NCI-H128 (cell line): ENCODE data around the gene KRTAP10-2.
"Not testable (repeated sequence)": the region's sequence is repeated elsewhere in the genome, so short reads cannot be mapped to it uniquely, and the experiment has no call there.

Experiments
- DNase-seq: peaks from one replicate; lab custom pipeline; 2025; ENCODE audit not compliant: unreplicated experiment; lab: John Stamatoyannopoulos, UW

Gene KRTAP10-2, protein sequence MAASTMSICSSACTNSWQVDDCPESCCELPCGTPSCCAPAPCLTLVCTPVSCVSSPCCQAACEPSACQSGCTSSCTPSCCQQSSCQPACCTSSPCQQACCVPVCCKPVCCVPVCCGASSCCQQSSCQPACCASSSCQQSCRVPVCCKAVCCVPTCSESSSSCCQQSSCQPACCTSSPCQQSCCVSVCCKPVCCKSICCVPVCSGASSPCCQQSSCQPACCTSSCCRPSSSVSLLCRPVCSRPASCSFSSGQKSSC

DNA sequence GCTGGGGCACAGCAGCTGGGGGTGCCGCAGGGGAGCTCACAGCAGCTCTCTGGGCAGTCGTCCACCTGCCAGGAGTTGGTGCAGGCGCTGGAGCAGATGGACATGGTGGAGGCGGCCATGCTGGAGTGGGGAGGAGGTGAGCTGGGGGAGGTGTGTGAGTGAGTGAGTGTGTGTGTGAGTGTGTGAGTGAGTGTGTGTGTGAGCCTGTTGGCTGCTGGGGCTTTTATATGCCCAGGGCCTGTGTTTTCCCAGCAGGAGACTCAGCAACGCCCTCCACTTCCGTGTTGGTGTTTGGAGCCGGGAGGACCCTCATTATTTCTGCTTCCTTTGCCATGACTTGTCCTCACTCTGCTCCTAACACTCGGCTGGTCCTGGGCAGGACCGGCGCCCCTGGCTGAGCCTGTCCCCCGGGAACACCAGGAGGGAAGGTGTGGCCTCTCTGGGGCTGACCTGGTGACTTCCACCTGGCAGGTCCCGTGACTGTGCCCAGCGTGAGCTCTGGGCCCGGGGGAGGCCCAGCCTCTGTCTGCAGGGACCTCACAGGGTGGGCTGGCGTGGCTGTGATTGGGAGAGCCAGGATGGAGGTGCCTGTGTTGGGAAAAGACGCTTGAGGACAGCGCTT lies at the start of gene KRTAP10-2:
Gene KRTAP10-2, minus strand, starts transcription at position 166 of the 622 bp plus-strand sequence. Its CDS starts 47 bp downstream, at position 119.
- DNase-seq = no peak

DNA sequence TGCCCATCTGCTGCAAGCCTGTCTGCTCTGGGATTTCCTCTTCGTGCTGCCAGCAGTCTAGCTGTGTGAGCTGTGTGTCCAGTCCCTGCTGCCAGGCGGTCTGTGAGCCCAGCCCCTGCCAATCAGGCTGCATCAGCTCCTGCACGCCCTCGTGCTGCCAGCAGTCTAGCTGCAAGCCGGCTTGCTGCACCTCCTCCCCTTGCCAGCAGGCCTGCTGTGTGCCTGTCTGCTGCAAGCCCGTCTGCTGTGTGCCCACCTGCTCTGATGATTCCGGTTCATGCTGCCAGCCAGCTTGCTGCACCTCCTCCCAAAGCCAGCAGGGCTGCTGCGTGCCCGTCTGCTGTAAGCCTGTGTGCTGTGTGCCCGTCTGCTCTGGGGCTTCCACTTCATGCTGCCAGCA lies 49.8 kb upstream of the KRTAP10-2 start:
- DNase-seq = not testable (repeated sequence)

DNA sequence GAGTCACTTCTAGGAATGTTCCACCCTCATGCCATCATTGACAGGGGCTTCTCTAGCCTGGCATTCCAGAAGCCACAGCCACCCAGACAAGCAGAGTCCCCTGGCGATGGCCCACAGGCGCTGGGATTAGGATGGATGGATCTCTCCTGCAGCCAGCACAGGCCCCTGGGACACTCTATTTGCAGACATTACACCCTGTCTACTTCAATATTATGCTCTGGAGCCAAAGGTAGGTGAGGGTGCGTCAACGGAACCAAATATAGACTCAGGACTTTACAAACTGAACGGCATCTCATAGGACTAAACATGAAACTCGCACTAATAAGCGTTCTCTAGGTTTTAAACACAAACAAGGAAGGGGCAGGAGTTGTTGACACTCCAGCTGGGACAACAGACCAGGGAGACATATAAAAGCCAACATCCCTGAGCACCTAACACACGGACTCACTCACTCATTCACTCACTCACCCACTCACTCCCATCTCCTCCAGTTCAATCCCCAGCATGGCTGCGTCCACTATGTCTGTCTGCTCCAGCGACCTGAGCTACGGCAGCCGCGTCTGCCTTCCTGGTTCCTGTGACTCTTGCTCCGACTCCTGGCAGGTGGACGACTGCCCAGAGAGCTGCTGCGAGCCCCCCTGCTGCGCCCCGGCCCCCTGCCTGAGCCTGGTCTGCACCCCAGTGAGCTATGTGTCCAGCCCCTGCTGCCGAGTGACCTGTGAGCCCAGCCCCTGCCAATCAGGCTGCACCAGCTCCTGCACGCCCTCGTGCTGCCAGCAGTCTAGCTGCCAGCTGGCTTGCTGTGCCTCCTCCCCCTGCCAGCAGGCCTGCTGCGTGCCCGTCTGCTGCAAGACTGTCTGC lies 49.0 kb upstream of the KRTAP10-2 start, which contains the start of gene KRTAP10-7:
Gene KRTAP10-7, plus strand, starts transcription at position 480 of the 861 bp plus-strand sequence. Its CDS starts 25 bp downstream, at position 505.
- DNase-seq = not testable (repeated sequence)

DNA sequence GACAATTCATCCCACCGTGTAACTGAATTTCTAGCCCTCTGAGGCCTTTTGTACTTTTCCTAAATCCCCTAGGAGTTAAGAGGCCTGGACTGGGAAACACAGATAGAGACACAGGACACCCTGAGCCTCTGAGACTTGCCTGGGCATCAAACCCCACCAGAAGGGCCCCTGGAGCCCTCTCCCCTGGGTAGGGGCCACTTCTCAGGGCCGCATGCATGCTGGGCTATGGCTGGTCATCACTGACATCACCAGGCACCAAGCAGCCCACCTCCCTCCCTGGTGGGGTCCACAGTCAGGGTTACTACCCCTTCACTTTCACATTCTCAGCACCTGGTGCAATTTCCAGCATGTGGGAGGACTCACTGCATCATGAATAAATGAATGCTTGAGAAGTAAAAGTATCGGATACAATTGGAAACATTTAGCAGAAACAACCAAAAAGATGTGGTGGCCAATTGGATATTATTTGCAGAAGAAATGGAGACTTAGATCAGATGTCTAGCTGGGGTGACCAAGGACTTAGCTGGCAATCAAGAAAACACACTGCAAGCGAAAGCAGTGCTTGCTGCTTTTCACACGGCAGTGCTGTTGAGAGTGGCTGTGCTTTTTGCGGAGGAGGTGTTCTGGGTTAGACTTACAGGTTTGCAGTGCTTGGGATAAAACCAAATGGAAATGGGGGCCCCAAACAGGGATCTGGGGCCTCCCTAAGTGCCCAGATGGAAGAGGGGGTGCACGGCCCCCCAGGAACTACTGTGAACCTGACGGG lies 48.1 kb upstream of the KRTAP10-2 start:
- DNase-seq = no peak

DNA sequence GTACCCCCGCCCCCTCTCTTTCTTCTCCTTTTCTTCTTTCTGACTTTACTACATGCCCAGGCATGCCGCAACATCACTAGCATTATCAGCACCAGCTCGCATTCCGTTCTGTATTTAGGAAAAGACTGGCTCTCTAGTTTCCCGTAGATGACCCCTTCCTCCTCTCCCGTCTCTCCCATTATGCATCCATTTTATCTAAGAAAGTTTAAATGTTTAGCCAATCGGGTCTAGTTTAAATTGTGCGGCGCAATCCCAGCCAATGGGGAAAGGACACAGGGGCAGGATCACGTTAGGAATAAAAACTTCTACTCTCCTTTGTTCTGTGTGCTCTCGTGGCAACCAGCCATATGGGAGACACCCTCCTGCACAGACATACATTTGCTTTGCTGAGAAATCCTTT lies 46.8 kb upstream of the KRTAP10-2 start:
- no peak for DNase-seq

DNA sequence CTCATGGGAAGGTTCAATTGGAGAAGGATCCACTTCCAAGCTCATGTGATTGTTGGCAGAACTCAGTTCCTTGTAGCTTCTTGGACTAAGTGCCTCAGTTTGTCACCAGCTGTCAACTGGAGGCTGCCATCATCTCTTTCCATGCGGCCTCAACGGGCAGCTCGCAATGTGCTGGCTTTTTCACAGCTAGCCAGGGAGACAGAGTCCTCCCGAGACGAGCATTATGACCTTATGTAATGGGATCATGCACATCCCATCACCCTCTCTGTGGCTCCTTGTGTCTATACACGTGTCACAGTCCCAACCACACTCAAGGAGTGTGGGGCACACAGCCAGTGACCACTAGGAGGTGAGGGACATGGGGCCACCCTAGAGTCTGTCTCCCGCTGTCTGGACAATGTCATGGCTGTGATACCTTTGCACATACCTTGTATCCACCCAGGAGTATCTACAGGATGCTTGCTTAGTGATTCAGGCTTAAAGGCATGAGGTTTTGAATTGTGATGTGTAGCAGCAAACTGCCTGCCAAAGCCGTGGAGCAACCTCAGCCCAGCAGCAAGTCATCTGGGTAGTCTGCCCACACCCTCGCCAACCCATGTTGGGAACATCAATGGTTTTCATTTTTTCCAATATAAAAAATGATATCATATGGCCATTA lies 44.9 kb upstream of the KRTAP10-2 start:
- DNase-seq = no peak

DNA sequence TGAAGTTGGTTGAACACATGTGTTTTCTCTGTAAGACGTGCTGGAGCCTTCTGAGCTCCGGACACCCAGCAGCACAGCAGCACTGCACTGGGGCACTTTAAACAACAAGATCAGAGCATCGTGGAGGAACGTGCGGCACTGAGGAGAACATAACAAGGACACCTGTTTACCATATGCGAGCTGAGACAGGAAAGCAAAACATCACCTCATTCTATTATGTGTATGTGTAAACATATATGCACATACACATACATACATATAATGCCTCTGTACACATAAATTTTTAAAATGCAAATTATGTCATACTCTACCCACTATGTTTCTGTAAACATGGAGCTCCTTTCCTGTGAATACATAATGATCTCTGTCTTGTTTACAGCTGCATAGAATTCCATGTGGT lies 44.2 kb upstream of the KRTAP10-2 start:
- no peak for DNase-seq

DNA sequence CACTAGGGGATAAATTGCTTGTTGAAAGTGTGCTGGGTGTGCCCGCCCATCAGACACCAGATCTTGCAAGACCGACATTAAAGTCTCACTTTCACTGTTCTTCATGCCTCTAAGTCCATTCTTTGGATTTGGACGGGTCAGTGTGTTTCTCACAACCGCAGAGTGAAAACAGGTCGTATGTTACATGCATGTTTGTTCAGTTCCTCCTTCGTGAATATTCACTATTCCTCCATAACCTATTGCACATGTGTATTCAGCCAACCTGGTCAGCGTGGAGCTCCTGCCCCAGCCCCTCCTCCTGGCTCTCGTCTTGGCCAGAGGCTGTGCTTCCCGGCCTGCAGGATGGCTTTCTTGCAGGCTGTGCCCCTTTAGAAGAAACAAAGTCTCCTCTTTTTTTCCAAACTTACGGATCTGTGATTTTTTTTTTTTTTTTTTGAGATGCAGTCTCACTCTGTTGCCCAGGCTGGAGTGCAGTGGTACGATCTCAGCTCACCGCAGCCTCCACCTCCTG lies 43.2 kb upstream of the KRTAP10-2 start:
- DNase-seq = no peak

DNA sequence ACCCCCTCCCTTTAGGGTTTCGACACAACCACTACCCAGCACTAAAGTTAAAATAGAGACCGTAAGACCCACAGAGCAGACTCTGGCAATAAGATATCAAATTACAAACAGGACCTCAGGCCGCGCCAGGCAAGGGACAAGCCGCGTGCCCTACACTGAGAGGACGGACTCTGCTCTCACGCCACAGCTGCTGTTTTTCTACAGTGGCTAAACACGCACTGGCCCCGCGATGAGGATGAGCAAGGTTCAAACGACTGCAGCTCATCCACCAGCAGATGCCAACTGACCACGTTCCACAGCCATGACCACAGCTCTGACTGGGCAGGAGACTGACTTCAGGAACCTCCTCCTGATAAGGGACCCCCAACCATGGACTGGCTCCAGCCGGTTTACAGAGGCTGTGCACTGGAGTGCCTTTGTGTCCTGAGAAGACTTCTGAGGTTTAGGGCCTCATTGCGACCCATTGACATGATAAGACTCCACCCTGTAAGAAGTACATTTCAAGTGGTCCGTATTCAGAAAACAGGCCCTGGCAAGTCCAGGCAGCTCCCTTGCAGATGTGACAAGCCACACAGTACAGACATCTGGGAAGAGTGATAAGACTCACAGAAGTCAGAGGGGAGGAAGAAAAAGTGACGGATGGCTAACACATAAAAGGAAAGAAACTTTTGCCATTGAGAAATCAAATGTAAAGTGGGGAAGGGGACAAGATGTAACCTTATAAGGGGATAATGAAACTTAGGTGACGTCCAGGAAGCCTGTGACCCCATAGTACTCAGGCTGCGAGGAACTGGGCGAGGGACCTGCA lies 42.5 kb upstream of the KRTAP10-2 start:
- DNase-seq = no peak

DNA sequence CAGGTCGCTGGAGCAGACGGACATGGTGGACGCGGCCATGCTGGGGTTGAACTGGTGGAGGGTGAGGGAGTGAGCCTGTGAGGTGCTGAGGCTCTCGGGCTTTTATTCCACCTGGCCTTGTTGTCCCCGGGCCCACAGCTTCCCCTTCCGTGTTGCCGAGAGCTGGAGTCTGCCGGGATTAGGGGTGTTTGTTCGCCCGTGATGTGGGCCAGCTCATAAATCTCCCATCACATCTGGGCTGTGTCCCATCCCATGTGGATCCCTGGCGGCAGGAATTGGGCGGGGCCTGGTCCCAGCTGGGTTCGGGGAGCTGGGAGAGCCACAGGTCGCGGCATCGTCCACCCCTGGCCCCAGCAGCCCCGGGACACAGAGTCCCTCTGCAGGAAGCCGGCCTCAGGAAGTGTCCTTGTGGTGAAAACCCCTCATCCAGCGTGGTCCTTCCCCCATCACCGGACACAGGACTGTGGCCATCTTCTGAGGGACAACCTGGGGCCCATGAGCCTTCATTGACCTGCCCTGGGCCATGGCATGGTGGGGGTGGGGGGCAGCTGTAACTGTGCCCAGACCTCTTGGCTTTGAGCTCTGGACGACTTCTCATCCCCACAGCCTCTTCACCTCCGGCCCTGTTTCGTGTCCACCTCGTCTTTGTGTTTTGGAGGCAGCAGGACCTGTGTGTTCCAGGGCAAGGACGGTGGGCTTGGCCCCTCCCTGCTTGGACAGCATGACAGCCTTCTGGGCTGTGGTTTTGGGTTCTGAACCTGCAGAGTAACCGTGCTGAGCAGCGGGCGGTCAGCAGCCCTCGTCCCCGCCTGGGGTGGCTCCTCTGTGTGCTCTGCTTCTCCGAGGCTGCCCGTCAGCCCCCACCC lies 41.4 kb upstream of the KRTAP10-2 start, which contains the start of gene KRTAP10-6:
Gene KRTAP10-6, minus strand, starts transcription at position 60 of the 866 bp plus-strand sequence. Its CDS starts 21 bp downstream, at position 39.
- DNase-seq = no peak

DNA sequence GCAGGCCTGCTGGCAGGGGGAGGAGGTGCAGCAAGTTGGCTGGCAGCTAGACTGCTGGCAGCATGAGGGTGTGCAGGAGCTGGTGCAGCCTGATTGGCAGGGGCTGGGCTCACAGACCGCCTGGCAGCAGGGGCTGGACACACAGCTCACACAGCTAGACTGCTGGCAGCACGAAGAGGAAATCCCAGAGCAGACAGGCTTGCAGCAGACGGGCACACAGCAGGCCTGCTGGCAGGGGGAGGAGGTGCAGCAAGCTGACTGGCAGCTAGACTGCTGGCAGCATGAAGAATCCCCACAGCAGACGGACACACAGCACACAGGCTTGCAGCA lies 40.5 kb upstream of the KRTAP10-2 start:
- not testable (repeated sequence) for DNase-seq

DNA sequence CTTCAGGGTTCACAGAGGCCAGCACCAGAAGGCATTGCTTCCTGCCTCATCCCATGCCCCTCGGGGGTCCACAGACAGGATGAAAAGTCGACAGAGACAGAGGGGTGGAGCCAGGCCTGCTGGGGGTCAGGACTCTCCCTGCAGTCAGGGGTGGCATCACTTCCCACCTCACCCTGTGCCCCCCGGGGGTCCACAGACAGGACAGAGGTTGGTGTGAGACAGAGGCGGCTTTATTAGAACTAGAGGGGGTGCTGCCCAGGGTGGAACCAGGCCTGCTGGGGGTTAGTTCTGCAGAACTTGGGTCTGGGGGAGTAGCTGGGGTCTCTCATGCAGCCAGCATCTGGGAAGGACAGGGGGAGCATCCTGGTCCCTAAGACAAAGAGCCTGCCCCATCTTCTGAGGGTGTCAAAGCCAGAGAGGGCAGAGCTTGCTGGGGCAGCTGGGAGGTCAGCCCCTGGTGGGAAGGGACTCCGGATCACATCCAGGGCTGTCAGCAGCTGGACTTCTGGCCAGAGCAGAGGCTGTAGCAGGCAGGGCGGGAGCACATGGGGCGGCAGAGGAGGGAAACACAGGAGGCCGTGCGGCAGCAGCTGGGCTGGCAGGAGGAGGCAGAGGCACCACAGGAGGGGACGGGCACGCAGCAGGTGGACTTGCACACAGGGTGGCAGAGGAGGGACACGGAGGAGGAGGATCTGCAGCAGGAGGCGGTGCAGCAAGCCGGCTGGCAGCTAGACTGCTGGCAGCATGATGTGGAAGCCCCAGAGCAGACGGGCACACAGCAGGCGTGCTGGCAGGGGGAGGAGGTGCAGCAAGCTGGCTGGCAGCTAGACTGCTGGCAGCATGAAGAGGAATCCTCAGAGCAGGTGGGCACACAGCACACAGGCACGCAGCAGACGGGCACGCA lies 39.8 kb upstream of the KRTAP10-2 start:
- DNase-seq = not testable (repeated sequence)

DNA sequence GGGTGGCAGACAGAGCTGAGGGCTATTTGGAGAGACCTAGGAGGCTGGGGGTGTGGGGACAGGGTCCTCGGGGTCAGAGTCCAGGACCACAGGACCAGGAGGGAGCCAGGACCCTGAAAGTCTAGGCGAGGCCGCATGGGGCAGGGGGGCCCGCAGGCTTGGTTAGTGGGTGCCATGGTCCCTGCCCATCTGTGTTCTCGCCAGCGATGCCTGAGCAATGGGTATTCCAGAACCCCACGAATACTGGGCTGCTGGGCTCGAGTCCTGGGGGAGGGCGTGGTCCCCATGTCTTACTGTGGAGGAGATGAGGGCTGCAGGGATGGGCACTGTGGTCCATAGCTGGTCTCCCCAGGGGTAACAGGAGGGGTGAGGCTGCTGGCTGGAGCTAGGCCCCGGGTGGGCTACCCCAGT lies 39.0 kb upstream of the KRTAP10-2 start:
- DNase-seq = no peak

DNA sequence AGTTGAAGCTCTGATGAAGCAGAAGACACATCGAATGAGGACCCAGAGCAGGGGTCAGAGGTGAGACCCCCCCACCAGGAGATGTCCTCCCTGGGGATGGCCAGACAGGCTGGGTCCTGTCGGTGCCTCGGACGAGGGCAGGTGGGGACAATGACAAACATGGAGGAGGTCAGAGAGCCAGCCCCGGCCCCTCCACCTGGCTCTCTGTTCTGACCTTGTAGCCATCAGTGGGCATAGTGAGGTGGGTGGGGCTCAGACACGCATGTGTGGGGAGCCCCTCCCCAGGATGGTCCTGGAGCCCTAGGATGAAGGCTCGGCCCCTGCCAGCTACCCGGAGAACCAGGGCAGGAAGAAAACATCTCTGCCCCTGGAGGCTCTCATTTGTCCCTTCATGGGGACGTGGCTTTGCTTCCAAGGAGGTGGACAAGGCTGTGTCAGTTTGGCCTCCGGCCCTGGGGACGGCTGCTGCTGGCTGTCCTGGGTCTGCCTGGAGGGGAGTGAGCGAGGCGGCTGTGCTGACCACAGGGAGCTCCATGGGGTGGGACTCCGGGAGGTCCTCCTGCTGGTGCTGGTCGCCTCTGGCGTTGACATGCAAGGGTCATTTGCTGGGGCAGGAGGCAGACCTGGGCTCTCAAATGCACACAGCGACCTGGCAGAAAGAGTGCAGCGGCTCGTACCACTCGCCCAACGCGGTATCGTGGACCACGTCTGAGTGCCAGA lies 38.4 kb upstream of the KRTAP10-2 start:
- no peak for DNase-seq

DNA sequence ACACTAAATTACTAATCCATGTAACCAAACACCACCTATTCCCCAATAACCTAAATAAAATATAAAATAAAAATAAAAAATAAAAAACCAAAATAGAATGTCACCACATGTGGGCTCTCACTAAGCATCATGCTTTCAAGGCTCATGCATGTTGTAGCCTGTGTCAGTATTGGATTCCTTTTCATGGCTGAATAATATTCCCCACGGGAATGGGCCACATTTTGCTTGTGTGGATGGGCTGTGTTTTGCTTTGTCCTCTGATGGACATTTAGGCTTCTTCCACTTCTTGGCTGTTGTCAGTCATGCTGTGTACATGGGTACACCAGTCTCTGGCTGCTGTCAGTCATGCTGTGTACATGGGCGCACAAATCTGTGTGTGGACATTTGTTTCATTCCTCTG lies 37.8 kb upstream of the KRTAP10-2 start:
- DNase-seq = no peak

DNA sequence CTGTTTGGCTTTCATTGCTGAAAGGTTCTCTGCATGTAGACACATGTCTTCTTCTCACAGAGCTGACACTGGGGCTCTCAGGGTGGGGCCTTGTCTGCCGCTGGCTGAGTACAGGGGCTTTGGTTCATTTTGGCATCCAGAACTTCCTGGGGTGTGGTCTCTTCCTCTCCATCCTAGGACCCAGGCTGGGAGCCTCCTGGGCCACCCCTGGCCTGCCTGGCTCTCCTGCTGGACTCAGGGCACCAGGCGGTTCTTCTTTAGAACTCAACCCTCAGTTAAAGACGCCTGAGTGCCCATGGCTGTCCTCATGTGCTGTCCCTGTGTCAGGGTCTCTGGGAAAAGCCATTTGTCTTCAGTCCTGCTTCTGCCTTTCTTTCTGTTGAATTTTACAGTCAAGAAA lies 34.6 kb upstream of the KRTAP10-2 start:
- DNase-seq = no peak

DNA sequence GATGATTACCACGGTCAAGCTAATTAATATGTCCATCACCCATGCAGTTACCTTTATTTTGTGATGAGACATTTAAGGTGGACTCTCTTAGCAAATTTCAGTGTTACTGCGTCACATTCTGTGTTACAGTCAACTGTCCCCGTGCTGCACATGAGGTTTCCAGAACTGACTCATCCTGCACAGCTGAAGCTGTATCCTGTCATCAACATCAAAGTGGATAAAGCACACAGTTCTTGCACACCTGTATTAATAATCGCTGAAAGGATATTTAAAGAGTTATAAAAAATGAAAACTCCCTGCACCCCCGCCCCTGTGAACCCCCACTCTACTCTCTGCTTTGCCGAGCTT lies 32.5 kb upstream of the KRTAP10-2 start:
- DNase-seq = no peak
